ENCODE data around the gene ACBD4. TPM values are rescaled to one million over a fixed set of nuclear protein-coding genes. Genes with fewer than 3 reads are reported as not detected.

Gene ACBD4
- total RNA-seq, 2 experiments from 2014 or later: 24.8 to 26.3 TPM

- no peak for DNase-seq
- Mint-ChIP-seq H3K9me3 (no peaks in the 10 kb centered on the region), H3K27ac (no peak overlapping the region), H3K27me3 (no peaks in the 10 kb centered on the region), H3K36me3 (ENCODE audit: low read depth) (peaks cover 66% of the 10 kb centered on the region), H3K4me1 (ENCODE audit: low read depth) (peaks cover 3% of the 10 kb centered on the region), H3K4me3 (no peak overlapping the region)
- Histone ChIP-seq H3K36me3 (ENCODE audit: insufficient read depth, low read length) (peaks cover 82% of the 10 kb centered on the region), H3K9me3 (ENCODE audit: control insufficient read depth in 1 of 2, insufficient read depth in 1 of 2, low read length in 2 of 2) (no peaks in the 10 kb centered on the region), H3K4me3 (ENCODE audit: low read length) (no peak overlapping the region), H3K27me3 (ENCODE audit: control insufficient read depth in 1 of 2, insufficient read depth in 2 of 2, low read length in 2 of 2) (no peaks in the 10 kb centered on the region), H3K4me1 (ENCODE audit: insufficient read depth, low read length) (no peaks in the 10 kb centered on the region), H3K27ac (ENCODE audit: low read depth in 1 of 2, low read length in 2 of 2) (no peak overlapping the region)
- ChIA-PET POLR2A (no interaction called here), CTCF (no interaction called here)
- no peak for ATAC-seq (ENCODE audit: poor library complexity)
- intact Hi-C loops (cut with DNase I, micrococcal nuclease): no loop called here
- TF ChIP-seq CTCF (IDR thresholded peaks at IDR 0.05): no peak
Measured at GRCh38 chr17:45104029-45104428, 31.5 kb upstream of the ACBD4 start.

GRCh38 chr17:45104497-45104896 lies 31.0 kb upstream of the ACBD4 start:
- POLR2A ChIA-PET: no interaction called here
- Histone ChIP-seq H3K27ac (ENCODE audit: low read depth in 1 of 2, low read length in 2 of 2) (no peak overlapping the region), H3K27me3 (ENCODE audit: control insufficient read depth in 1 of 2, insufficient read depth in 2 of 2, low read length in 2 of 2) (no peaks in the 10 kb centered on the region), H3K9me3 (ENCODE audit: control insufficient read depth in 1 of 2, insufficient read depth in 1 of 2, low read length in 2 of 2) (no peaks in the 10 kb centered on the region), H3K4me1 (ENCODE audit: insufficient read depth, low read length) (no peaks in the 10 kb centered on the region), H3K4me3 (ENCODE audit: low read length) (no peak overlapping the region), H3K36me3 (ENCODE audit: insufficient read depth, low read length) (peaks cover 78% of the 10 kb centered on the region)
- Mint-ChIP-seq H3K4me3 (no peak overlapping the region), H3K27ac (no peak overlapping the region), H3K36me3 (ENCODE audit: low read depth) (peaks cover 61% of the 10 kb centered on the region), H3K9me3 (no peaks in the 10 kb centered on the region), H3K4me1 (ENCODE audit: low read depth) (no peaks in the 10 kb centered on the region), H3K27me3 (no peaks in the 10 kb centered on the region)
- intact Hi-C loops (cut with DNase I, micrococcal nuclease): no loop called here
- no peak for ATAC-seq (ENCODE audit: poor library complexity)
- CTCF ChIA-PET: no interaction called here
- DNase-seq: no peak
- no peak for TF ChIP-seq CTCF (IDR thresholded peaks at IDR 0.05)

GRCh38 chr17:45104907-45105624 lies 30.4 kb upstream of the ACBD4 start:
- intact Hi-C loops (cut with DNase I, micrococcal nuclease): no loop called here
- Histone ChIP-seq H3K4me3 (ENCODE audit: low read length) (no peak overlapping the region), H3K9me3 (ENCODE audit: control insufficient read depth in 1 of 2, insufficient read depth in 1 of 2, low read length in 2 of 2) (no peaks in the 10 kb centered on the region), H3K27ac (ENCODE audit: low read depth in 1 of 2, low read length in 2 of 2) (no peak overlapping the region), H3K27me3 (ENCODE audit: control insufficient read depth in 1 of 2, insufficient read depth in 2 of 2, low read length in 2 of 2) (no peaks in the 10 kb centered on the region), H3K36me3 (ENCODE audit: insufficient read depth, low read length) (peaks cover 73% of the 10 kb centered on the region), H3K4me1 (ENCODE audit: insufficient read depth, low read length) (no peaks in the 10 kb centered on the region)
- Mint-ChIP-seq H3K36me3 (ENCODE audit: low read depth) (peaks cover 57% of the 10 kb centered on the region), H3K9me3 (no peaks in the 10 kb centered on the region), H3K4me1 (ENCODE audit: low read depth) (no peaks in the 10 kb centered on the region), H3K4me3 (no peak overlapping the region), H3K27ac (no peak overlapping the region), H3K27me3 (no peaks in the 10 kb centered on the region)
- ATAC-seq (ENCODE audit: poor library complexity) (no peak), DNase-seq (no peak)
- no peak for TF ChIP-seq CTCF (IDR thresholded peaks at IDR 0.05)
- ChIA-PET CTCF (no interaction called here), POLR2A (no interaction called here)

Measured in CD4-positive, alpha-beta T cell (primary cell).